HepG2 (cell line): ENCODE results near the gene GAL3ST2. TPM values are rescaled to one million over a fixed set of nuclear protein-coding genes. Genes with fewer than 3 reads are reported as not detected.

Experiments
- ISL2 ChIP-seq: sonication (generic); formaldehyde crosslinking; IDR thresholded peaks from 2 replicates; pipeline ENCODE4 v1.5.0; 2020; ENCODE audit warnings: missing genetic modification reagents
- NR3C1 ChIP-seq: sonication (generic); formaldehyde crosslinking; IDR thresholded peaks from 2 replicates; pipeline ENCODE4 v1.4.0; 2020; ENCODE audit warnings: missing genetic modification reagents
- RFXANK ChIP-seq: IDR thresholded peaks from 2 replicates; pipeline ENCODE4 v1.6.1; 2016
- TBP ChIP-seq: sonication (generic); formaldehyde crosslinking; IDR thresholded peaks from 2 replicates; pipeline ENCODE4 v1.5.0; 2020; ENCODE audit warnings: missing genetic modification reagents
- TCF12 ChIP-seq, 2 experiments: fragments of 450-650 bp in 1 of 2; sonication (generic) in 1 of 2; formaldehyde crosslinking in 1 of 2; IDR thresholded peaks; 2 replicates each; pipeline versions ENCODE4 v1.6.1 to v1.8.0; 2017 to 2022; ENCODE audit warnings: antibody characterized with exemption in 1 of 2, mild to moderate bottlenecking in 1 of 2, missing genetic modification reagents in 1 of 2, moderate library complexity in 1 of 2
- WIZ ChIP-seq: sonication (generic); formaldehyde crosslinking; IDR thresholded peaks from 2 replicates; pipeline ENCODE4 v1.5.1; 2020; ENCODE audit warnings: mild to moderate bottlenecking, missing genetic modification reagents
- ZFYVE20 ChIP-seq: sonication (generic); formaldehyde crosslinking; IDR thresholded peaks from 2 replicates; pipeline ENCODE4 v1.8.0; 2023; ENCODE audit warnings: low read depth, mild to moderate bottlenecking, moderate library complexity, missing genetic modification reagents, borderline replicate concordance
- ZNF724P ChIP-seq: sonication (generic); formaldehyde crosslinking; IDR thresholded peaks from 2 replicates; pipeline ENCODE4 v1.8.0; 2022; ENCODE audit warnings: missing genetic modification reagents, borderline replicate concordance
- polyA plus RNA-seq, 8 experiments: library from polyadenylated mRNA; depleted of rRNA in 3 of 8; stranded (reverse) in 7 of 8; unstranded in 1 of 8; fragments of >200 nt; fragmentation: Illumina TruSeq in 4 of 8; extraction: Trizol in 4 of 8; gene quantifications; 2 replicates each; pipeline versions ENCODE4 v1.2.1 to v1.2.3, GENCODE V29; 2011 to 2016; ENCODE audit warnings: low read depth in 4 of 8, missing spikeins in 1 of 8, mixed read lengths in 1 of 8; ENCODE audit not compliant: insufficient read depth in 1 of 8
- total RNA-seq, 5 experiments: library from RNA; depleted of rRNA; stranded (reverse); fragments of >200 nt; fragmentation: Illumina TruSeq; extraction: Trizol; gene quantifications; 2 replicates each; pipeline ENCODE4 v1.2.3, GENCODE V29; 2016; ENCODE audit warnings: low read depth in 1 of 5
- TF ChIP-seq, protein P1 (sequence below): sonication (generic); formaldehyde crosslinking; IDR thresholded peaks from 2 replicates; pipeline ENCODE4 v1.5.1; 2020; ENCODE audit warnings: missing genetic modification reagents, mild to moderate bottlenecking, borderline replicate concordance
- TF ChIP-seq, protein P2 (sequence below): sonication (generic); formaldehyde crosslinking; IDR thresholded peaks from 2 replicates; pipeline ENCODE4 v1.4.0; 2020; ENCODE audit warnings: mild to moderate bottlenecking, missing genetic modification reagents, borderline replicate concordance
- TF ChIP-seq, protein P3 (sequence below): sonication (generic); formaldehyde crosslinking; IDR thresholded peaks from 2 replicates; pipeline ENCODE4 v1.5.0; 2020; ENCODE audit warnings: missing genetic modification reagents
- TF ChIP-seq, protein P4 (sequence below): sonication (generic); formaldehyde crosslinking; IDR thresholded peaks from 2 replicates; pipeline ENCODE4 v1.8.0; 2022; ENCODE audit warnings: mild to moderate bottlenecking, missing genetic modification reagents, borderline replicate concordance
- TF ChIP-seq, protein P5 (sequence below): IDR thresholded peaks from 2 replicates; pipeline ENCODE4 v1.6.1; 2016; ENCODE audit warnings: low read depth, missing genetic modification reagents, missing compliant biosample characterization
- TF ChIP-seq, protein P6 (sequence below): sonication (generic); formaldehyde crosslinking; IDR thresholded peaks from 2 replicates; pipeline ENCODE4 v1.8.1; 2023; ENCODE audit warnings: mild to moderate bottlenecking, missing genetic modification reagents, borderline replicate concordance
- TF ChIP-seq, protein P7 (sequence below): sonication (generic); formaldehyde crosslinking; IDR thresholded peaks from 2 replicates; pipeline ENCODE4 v1.4.0; 2020; ENCODE audit warnings: mild to moderate bottlenecking, missing genetic modification reagents

The GAL3ST2 gene
- total and polyA plus RNA-seq, 2 of the 13 experiments (the other 11 are each of a cell fraction or from before 2014, with no cell fraction given) = 0.17 to 0.20 TPM

DNA sequence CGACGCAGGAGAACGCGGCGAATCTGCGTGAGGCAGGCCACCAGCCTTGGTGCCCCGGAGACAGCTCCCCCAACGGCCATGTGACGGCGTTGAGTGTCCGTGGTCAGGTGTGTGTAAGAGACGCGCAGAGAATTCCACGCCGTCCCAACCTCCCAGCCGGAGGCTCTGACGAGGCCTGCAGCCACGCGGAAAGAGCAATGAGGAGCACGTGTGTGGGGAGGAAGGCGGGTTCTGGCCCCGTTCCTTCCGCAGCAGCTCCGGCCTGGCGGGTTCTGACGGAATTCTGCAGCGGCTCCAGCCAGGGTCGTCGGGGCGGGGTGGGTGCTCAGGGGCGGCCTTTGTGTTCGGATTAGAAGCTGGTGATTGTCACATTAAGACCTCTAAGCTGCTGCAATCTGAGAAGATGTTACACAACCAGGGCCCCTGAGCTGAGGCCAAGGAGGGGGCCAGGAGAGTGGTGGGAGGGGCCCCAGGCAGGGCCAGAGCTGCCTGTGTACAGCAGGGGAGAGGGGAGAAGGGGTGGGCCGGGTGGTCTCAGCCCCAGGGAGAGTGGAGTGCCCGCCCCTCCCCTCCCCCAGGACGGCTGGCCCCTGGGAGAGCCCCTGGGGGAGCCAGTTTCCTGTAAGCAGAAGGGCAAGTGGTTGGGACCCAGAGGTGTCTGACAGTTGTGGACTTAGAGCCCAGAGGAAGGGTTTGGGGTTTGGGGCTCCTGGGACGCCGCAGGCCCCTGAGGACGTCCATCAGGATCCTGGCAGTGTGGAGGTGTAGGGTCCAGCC, 5.1 kb upstream of the GAL3ST2 start (continued):
- TF ChIP-seq, protein P1, sequence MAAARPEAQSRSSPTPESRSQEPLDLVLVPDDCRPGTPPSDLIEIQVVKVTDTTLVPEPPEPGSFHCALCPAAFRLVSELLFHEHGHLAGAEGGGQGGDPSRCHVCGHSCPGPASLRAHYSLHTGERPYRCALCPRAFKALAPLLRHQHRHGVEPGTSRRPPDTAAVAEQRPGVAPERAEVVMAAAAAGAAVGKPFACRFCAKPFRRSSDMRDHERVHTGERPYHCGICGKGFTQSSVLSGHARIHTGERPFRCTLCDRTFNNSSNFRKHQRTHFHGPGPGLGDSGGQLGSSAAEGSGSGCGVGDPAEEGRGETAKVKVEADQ = no peak
- TF ChIP-seq ZNF724P (CRISPR knock-in tag) (peak; percentile 96), ISL2 (CRISPR knock-in tag) (peak; percentile 16; the same call in 1 of the 2 replicates), TBP (CRISPR knock-in tag) (peak; percentile 69; the same call in 1 of the 2 replicates), WIZ (CRISPR knock-in tag) (no peak), NR3C1 (no peak), TCF12 (IDR thresholded peaks at IDR 0.05) (no peak), TCF12 (CRISPR knock-in tag; IDR thresholded peaks at IDR 0.05) (0 out of 2 replicates have a peak, but pooled peaks have one; percentile 67), ZFYVE20 (CRISPR knock-in tag) (peak; percentile 68; the same call in 1 of the 2 replicates), RFXANK (0 out of 2 replicates have a peak, but pooled peaks have one; percentile 25)
- TF ChIP-seq, protein P2, sequence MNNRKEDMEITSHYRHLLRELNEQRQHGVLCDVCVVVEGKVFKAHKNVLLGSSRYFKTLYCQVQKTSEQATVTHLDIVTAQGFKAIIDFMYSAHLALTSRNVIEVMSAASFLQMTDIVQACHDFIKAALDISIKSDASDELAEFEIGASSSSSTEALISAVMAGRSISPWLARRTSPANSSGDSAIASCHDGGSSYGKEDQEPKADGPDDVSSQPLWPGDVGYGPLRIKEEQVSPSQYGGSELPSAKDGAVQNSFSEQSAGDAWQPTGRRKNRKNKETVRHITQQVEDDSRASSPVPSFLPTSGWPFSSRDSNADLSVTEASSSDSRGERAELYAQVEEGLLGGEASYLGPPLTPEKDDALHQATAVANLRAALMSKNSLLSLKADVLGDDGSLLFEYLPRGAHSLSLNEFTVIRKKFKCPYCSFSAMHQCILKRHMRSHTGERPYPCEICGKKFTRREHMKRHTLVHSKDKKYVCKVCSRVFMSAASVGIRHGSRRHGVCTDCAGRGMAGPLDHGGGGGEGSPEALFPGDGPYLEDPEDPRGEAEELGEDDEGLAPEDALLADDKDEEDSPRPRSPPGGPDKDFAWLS (CRISPR knock-in tag) = no peak
- TF ChIP-seq, protein P3, sequence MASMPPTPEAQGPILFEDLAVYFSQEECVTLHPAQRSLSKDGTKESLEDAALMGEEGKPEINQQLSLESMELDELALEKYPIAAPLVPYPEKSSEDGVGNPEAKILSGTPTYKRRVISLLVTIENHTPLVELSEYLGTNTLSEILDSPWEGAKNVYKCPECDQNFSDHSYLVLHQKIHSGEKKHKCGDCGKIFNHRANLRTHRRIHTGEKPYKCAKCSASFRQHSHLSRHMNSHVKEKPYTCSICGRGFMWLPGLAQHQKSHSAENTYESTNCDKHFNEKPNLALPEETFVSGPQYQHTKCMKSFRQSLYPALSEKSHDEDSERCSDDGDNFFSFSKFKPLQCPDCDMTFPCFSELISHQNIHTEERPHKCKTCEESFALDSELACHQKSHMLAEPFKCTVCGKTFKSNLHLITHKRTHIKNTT (CRISPR knock-in tag) = peak; percentile 74; the same call in 1 of the 2 replicates
- TF ChIP-seq, protein P4, sequence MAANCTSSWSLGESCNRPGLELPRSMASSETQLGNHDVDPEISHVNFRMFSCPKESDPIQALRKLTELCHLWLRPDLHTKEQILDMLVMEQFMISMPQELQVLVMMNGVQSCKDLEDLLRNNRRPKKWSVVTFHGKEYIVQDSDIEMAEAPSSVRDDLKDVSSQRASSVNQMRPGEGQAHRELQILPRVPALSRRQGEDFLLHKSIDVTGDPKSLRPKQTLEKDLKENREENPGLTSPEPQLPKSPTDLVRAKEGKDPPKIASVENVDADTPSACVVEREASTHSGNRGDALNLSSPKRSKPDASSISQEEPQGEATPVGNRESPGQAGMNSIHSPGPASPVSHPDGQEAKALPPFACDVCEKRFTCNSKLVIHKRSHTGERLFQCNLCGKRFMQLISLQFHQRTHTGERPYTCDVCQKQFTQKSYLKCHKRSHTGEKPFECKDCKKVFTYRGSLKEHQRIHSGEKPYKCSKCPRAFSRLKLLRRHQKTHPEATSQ (CRISPR knock-in tag) = peak; percentile 90; the same call in 1 of the 2 replicates
- TF ChIP-seq, protein P5, sequence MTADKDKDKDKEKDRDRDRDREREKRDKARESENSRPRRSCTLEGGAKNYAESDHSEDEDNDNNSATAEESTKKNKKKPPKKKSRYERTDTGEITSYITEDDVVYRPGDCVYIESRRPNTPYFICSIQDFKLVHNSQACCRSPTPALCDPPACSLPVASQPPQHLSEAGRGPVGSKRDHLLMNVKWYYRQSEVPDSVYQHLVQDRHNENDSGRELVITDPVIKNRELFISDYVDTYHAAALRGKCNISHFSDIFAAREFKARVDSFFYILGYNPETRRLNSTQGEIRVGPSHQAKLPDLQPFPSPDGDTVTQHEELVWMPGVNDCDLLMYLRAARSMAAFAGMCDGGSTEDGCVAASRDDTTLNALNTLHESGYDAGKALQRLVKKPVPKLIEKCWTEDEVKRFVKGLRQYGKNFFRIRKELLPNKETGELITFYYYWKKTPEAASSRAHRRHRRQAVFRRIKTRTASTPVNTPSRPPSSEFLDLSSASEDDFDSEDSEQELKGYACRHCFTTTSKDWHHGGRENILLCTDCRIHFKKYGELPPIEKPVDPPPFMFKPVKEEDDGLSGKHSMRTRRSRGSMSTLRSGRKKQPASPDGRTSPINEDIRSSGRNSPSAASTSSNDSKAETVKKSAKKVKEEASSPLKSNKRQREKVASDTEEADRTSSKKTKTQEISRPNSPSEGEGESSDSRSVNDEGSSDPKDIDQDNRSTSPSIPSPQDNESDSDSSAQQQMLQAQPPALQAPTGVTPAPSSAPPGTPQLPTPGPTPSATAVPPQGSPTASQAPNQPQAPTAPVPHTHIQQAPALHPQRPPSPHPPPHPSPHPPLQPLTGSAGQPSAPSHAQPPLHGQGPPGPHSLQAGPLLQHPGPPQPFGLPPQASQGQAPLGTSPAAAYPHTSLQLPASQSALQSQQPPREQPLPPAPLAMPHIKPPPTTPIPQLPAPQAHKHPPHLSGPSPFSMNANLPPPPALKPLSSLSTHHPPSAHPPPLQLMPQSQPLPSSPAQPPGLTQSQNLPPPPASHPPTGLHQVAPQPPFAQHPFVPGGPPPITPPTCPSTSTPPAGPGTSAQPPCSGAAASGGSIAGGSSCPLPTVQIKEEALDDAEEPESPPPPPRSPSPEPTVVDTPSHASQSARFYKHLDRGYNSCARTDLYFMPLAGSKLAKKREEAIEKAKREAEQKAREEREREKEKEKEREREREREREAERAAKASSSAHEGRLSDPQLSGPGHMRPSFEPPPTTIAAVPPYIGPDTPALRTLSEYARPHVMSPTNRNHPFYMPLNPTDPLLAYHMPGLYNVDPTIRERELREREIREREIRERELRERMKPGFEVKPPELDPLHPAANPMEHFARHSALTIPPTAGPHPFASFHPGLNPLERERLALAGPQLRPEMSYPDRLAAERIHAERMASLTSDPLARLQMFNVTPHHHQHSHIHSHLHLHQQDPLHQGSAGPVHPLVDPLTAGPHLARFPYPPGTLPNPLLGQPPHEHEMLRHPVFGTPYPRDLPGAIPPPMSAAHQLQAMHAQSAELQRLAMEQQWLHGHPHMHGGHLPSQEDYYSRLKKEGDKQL = no peak; the same call in 1 of the 2 replicates
- TF ChIP-seq, protein P6, sequence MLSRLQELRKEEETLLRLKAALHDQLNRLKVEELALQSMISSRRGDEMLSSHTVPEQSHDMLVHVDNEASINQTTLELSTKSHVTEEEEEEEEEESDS = peak; percentile 86; the same call in 1 of the 2 replicates
- TF ChIP-seq, protein P7, sequence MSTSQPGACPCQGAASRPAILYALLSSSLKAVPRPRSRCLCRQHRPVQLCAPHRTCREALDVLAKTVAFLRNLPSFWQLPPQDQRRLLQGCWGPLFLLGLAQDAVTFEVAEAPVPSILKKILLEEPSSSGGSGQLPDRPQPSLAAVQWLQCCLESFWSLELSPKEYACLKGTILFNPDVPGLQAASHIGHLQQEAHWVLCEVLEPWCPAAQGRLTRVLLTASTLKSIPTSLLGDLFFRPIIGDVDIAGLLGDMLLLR (CRISPR knock-in tag) = peak; percentile 90
